ENCODE results near the gene RCE1.

The RCE1 gene

DNA sequence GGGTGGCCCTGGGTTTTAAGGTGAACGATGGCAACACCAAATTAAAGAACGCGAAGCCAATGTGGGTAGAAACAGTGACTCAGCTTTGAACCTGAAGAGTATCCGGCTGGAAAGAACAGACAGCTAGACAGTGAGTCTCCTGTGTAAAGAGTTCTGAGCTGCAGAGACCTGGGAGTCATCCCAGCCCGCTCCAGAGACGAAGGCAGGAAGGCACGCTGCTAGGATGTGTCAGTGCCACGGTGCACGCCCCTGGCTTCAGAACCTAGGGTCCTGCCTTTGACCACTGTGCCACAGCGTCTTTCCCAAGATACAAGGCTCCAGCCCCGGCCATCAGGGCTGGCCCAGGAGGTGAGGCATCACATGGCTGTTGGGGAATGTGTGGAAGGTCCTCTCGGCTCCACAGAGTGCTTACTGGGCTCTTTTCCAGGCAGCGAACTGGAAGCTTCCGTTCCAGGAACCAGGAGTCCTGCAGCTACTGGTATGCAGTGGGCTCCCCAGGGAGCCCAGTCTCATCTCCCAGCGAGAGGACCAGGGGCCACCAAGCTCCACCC, 43.5 kb downstream of the RCE1 start:
- DNase-seq (ENCODE audit: low spot score): no peak

DNA sequence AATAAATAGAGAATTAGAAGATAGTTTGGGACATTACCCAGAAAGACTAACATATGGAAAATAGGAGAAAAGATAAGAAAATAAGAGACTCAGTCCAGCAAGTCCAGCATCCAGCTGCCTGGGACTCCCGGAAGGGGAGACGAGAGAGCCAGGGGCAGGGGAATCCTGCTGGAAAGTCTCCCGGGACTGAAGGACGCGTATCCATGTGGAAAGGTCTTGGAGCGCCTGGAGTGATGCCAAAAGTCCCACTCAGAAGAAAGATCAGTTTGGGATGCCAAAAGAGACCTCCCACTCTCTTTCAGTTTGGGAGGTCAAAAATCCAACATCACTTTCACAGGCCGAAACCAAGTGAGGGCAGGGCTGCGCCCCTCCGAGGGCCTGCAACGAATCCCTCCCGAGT, 44.3 kb downstream of the RCE1 start:
- DNase-seq (ENCODE audit: low spot score): no peak

DNA sequence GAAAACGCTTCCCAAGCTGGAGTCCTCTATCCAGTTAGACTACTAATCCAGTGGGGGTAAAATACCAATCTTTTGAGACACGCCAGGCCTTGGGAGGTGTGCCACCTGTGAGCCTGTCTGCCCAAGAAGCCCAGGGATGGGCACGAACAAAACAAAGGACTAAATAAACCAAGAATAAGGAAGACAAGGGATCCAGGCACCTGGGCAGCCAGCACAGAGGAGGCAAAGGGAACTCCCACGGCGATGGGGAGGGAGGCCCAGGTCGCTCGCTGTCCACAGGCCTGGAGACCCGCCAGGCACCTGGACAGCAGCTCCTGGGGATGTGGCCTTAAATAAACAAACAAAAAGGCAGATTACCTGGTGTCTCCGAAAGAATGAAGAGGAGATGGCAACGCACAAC, 45.0 kb downstream of the RCE1 start:
- no peak for DNase-seq (ENCODE audit: low spot score)

DNA sequence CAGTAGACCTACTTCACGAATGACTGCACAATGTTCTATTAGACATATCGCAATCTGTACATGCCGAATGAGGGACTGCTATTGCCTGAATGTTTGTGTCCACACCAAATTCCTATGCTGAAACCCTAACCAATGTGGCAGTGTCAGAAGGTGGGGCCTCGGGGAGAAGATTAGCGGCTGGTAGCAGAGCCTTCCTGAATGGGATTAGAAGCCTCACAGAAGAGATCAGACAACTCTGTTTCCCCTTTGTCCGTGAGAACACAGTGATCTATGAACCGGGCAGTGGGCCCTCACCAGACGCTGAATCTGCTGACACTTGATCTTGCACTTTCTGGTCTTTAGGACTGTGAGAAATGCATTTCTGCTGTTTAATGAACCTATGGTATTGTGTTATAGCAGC, 46.7 kb downstream of the RCE1 start:
- DNase-seq (ENCODE audit: low spot score): no peak

GRCh38 chr11:66891851-66892660, 48.8 kb downstream of the RCE1 start:
- peak; percentile 22 for DNase-seq (ENCODE audit: low spot score)

DNA sequence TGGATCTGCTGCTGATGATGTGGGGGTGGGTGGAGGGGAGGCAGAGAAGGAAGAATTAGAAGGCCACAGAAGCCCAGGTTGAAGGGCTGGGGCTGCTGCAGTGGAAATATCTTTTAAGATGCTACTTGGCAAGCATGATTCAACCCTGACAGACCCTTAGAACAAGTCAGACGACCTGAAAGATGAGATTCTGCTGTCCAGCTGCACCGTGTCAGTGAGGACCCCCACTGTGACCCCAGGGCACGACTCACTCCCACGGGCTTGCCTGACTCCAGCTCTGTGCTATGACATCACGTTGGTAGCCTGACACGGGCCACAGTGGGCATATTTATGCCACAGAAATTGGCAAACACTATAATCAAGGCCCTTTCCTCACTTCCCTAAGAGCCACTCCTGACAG, 49.7 kb downstream of the RCE1 start:
- no peak for DNase-seq (ENCODE audit: low spot score)

DNA sequence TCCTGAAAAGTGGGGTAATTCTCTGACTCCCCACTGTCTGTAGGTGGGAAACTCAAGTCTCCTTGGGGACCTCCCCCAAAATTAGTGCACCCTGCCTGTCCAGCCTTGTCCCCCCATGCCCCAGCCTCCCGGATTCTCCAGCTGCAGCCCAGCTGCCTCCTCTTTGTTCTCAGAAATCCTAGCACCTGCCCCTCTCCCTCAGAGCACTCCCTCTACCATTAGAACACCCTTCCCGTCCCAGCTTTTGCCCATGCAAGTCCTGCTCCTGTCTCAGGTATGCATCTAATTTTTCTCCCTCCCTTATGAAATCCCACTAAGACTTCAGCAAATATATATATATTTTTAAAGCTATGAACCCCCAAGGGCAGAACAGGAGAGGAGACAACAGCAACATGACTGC, 50.9 kb downstream of the RCE1 start:
- no peak for DNase-seq (ENCODE audit: low spot score)
